SH-SY5Y (cell line): Measurements from ENCODE around the gene MAPK10.

Experiments used
- GATA2 ChIP-seq: IDR thresholded peaks from 2 replicates; pipeline ENCODE4 v1.6.1; 2011; ENCODE audit warnings: mild to moderate bottlenecking, low read depth, low read length
- GATA3 ChIP-seq: IDR thresholded peaks from 2 replicates; pipeline ENCODE4 v1.6.1; 2011; ENCODE audit warnings: low read depth, mild to moderate bottlenecking, low read length, moderate library complexity

DNA sequence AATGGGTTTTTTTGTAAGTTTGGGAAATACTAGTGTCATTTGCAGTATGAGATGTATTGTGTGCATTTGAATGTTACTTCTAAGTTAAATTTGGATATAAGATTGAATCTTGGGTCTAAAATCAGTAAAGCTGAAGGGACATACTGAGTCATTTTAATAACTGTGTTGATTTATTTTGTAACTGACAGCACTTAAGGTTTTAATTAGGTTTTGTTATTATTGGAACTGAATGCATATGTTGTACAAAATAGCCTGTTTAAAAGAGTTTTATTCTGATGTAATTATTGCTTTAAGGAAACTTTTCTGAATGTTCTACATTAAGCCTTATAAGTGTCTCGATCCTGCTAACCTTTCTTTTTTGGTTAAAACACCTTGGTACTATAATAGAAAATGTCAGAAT, 396.6 kb downstream of the MAPK10 start:
- no peak for TF ChIP-seq GATA2
- no peak for TF ChIP-seq GATA3
